Parathyroid adenoma (tissue), 2 donors: ENCODE measurements around the gene CHIC1.
"Not testable (repeated sequence)": the region's sequence is repeated elsewhere in the genome, so short reads cannot be mapped to it uniquely, and the experiment has no call there.

ENCODE experiments used
- H2AFZ ChIP-seq: fragments of 300-600 bp; sonication (generic); one replicate; pipeline ENCODE4 v1.7.0; 2017; ENCODE audit warnings: antibody characterized with exemption, mild to moderate bottlenecking
- H3K27ac ChIP-seq: fragments of 300-600 bp; sonication (generic); one replicate; pipeline ENCODE4 v1.7.0; 2017
- H3K27me3 ChIP-seq: fragments of 300-600 bp; sonication (generic); one replicate; pipeline ENCODE4 v1.7.0; 2017; ENCODE audit warnings: low read length; ENCODE audit not compliant: control insufficient read depth, insufficient read depth
- H3K36me3 ChIP-seq: fragments of 300-600 bp; sonication (generic); one replicate; pipeline ENCODE4 v1.7.0; 2017; ENCODE audit warnings: low read length; ENCODE audit not compliant: control insufficient read depth, insufficient read depth
- H3K4me1 ChIP-seq: fragments of 300-600 bp; sonication (generic); one replicate; pipeline ENCODE4 v1.7.0; 2017; ENCODE audit warnings: control low read depth
- H3K4me2 ChIP-seq: fragments of 300-600 bp; sonication (generic); one replicate; pipeline ENCODE4 v1.7.0; 2017; ENCODE audit warnings: low read length
- H3K4me3 ChIP-seq: fragments of 300-600 bp; sonication (generic); one replicate; pipeline ENCODE4 v1.7.0; 2017; ENCODE audit warnings: low read depth, low read length
- H3K79me2 ChIP-seq: fragments of 300-600 bp; sonication (generic); one replicate; pipeline ENCODE4 v1.7.0; 2017; ENCODE audit warnings: control low read depth
- H3K9ac ChIP-seq: fragments of 300-600 bp; sonication (generic); one replicate; pipeline ENCODE4 v1.7.0; 2017; ENCODE audit warnings: mild to moderate bottlenecking
- H3K9me3 ChIP-seq: fragments of 300-600 bp; sonication (generic); one replicate; pipeline ENCODE4 v1.7.0; 2017; ENCODE audit warnings: low read length; ENCODE audit not compliant: control insufficient read depth
- TF ChIP-seq, protein P1 (sequence below): fragments of 300-600 bp; sonication (generic); IDR thresholded peaks from one replicate; pipeline ENCODE4 v1.7.0; 2017; ENCODE audit warnings: antibody characterized with exemption, mild to moderate bottlenecking
- donor health status: primary hyperparathyroidism.

CHIC1 gene

DNA sequence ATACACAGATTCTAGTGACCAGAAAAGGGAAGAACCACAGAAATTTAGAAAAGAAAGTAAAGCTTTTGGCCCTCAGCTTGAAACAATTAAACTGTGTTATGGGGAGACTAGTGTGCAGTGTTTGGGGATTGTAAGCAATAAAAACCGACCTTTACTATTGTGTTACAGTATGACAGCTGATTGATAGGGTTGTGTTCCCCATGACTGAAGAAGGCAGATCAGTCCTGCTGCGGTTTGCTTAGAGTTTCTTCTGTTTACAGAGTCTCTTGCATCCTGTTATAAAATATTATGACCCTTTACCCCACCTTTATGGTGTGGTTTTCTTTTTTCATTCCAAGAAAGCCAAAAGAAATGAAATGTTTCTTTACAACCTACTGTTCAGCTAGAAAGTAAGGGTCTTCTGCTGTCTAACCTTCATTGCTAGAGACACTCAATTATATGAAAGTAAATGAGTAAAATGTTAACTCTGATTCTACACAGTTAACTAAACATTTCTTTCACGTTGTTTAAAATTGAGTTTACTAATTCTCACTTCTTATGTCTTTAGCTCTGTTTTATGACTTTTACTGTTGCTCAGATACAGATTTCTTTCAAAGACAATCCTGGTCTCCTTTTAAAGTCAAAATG lies 18.1 kb downstream of the CHIC1 start:
- Histone ChIP-seq H3K27me3 (no peaks in the 10 kb centered on the region), H3K4me1 (no peaks in the 10 kb centered on the region), H3K36me3 (no peaks in the 10 kb centered on the region), H3K79me2 (no peaks in the 10 kb centered on the region), H3K27ac (no peak overlapping the region), H3K9ac (no peak overlapping the region), H3K9me3 (no peaks in the 10 kb centered on the region), H3K4me2 (no peak overlapping the region), H2AFZ (no peak overlapping the region), H3K4me3 (no peak overlapping the region)
- TF ChIP-seq, protein P1, sequence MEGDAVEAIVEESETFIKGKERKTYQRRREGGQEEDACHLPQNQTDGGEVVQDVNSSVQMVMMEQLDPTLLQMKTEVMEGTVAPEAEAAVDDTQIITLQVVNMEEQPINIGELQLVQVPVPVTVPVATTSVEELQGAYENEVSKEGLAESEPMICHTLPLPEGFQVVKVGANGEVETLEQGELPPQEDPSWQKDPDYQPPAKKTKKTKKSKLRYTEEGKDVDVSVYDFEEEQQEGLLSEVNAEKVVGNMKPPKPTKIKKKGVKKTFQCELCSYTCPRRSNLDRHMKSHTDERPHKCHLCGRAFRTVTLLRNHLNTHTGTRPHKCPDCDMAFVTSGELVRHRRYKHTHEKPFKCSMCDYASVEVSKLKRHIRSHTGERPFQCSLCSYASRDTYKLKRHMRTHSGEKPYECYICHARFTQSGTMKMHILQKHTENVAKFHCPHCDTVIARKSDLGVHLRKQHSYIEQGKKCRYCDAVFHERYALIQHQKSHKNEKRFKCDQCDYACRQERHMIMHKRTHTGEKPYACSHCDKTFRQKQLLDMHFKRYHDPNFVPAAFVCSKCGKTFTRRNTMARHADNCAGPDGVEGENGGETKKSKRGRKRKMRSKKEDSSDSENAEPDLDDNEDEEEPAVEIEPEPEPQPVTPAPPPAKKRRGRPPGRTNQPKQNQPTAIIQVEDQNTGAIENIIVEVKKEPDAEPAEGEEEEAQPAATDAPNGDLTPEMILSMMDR, result no peak

DNA sequence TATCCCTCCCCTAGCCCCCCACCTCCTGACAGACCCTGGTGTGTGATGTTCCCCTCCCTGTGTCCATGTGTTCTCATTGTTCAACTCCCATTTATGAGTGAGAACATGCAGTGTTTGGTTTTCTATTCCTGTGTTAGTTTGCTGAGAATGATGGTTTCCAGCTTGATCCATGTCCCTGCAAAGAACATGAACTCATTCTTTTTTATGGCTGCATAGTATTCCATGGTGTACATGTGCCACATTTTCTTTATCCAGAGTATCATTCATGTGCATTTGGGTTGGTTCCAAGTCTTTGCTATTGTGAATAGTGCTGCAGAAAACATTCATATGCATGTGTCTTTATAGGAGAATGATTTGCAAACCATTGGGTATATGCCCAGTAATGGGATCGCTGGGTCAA lies 34.8 kb downstream of the CHIC1 start:
- H3K4me1 ChIP-seq, H3K27me3 ChIP-seq, H3K4me2 ChIP-seq, H3K36me3 ChIP-seq, H3K27ac ChIP-seq, H3K4me3 ChIP-seq, H3K79me2 ChIP-seq, H3K9ac ChIP-seq, H3K9me3 ChIP-seq, H2AFZ ChIP-seq: not testable (repeated sequence)

DNA sequence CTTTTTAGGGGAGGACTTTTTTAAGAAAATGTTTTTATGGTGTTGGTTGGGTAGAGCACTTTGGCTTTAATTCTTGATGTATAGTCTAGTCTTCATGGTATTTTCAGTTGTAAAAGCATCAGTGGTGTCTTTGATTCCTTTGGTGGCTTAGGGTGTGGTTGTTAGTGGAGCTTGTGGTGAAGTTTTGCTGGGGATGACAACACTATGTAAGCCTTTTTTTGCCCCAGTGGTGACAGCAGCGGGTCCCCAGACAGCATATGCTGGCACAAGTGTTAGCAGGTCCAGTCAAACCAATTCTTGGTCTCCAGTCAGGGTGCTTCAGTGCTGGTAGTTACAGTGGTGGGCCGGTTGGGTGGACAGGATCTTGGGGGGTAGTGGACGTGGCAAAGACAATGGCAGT lies 52.0 kb downstream of the CHIC1 start:
- Histone ChIP-seq H3K79me2 (peaks cover 23% of the 10 kb centered on the region), H3K9ac (no peak overlapping the region), H2AFZ (no peak overlapping the region), H3K36me3 (no peaks in the 10 kb centered on the region), H3K9me3 (no peaks in the 10 kb centered on the region), H3K4me3 (no peak overlapping the region), H3K4me2 (no peak overlapping the region), H3K27ac (no peak overlapping the region), H3K4me1 (no peaks in the 10 kb centered on the region), H3K27me3 (no peaks in the 10 kb centered on the region)
- TF ChIP-seq, protein P1, result no peak

DNA sequence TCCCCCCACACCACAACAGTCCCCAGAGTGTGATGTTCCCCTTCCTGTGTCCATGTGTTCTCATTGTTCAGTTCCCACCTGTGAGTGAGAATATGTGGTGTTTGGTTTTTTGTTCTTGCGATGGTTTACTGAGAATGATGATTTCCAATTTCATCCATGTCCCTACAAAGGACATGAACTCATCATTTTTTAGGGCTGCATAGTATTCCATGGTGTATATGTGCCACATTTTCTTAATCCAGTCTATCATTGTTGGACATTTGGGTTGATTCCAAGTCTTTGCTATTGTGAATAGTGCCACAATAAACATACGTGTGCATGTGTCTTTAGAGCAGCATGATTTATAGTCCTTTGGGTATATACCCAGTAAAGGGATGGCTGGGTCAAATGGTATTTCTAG lies 78.7 kb downstream of the CHIC1 start:
- H2AFZ ChIP-seq, H3K9ac ChIP-seq, H3K4me2 ChIP-seq, H3K79me2 ChIP-seq, H3K27ac ChIP-seq, H3K9me3 ChIP-seq, H3K27me3 ChIP-seq, H3K36me3 ChIP-seq, H3K4me1 ChIP-seq, H3K4me3 ChIP-seq: not testable (repeated sequence)

DNA sequence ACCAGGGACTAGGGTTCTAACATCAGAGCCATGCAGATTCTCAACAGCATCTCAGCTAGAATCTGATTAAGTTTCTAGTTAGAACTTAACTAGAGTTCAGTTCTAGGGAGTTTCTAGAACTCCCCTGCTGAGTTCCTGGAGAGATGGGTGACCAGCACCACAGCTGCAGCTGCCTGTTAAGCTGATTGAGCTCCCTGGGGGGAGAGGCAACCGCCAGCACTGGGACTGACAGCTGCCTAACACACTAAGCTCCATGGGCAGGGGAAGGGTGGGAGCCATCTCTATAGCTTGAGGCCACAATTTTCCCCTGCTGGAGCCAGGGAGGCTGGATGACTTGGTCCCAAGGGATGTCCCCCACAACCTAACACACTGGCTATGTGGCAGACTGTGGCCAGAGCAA lies 84.2 kb downstream of the CHIC1 start:
- H3K4me3 ChIP-seq, result no peak overlapping the region
- TF ChIP-seq, protein P1, result no peak
- no peak overlapping the region for H3K27ac ChIP-seq
- H3K9ac ChIP-seq, result no peak overlapping the region
- H3K4me1 ChIP-seq, result no peaks in the 10 kb centered on the region
- no peak overlapping the region for H3K4me2 ChIP-seq
- no peaks in the 10 kb centered on the region for H3K9me3 ChIP-seq
- H3K27me3 ChIP-seq, result no peaks in the 10 kb centered on the region
- no peaks in the 10 kb centered on the region for H3K36me3 ChIP-seq
- peaks cover 5% of the 10 kb centered on the region for H3K79me2 ChIP-seq
- no peak overlapping the region for H2AFZ ChIP-seq
